Activated CD4-positive, alpha-beta T cell treated with anti-CD3 and anti-CD28 coated beads for 36 hours (primary cell): Measurements from ENCODE around the gene CKMT1B. TPM values are rescaled to one million over a fixed set of nuclear protein-coding genes. Genes with fewer than 3 reads are reported as not detected.
A peak's percentile ranks its signal among the peaks of the same experiment; 100 is the strongest.
"Not testable (repeated sequence)": the region's sequence is repeated elsewhere in the genome, so short reads cannot be mapped to it uniquely, and the experiment has no call there.

Source experiments
- ATAC-seq: fragments of 200-7000 bp; cut with Tn5 transposase; one replicate; pipeline ENCODE4 v1.10.0; 2021; ENCODE audit warnings: mild to moderate bottlenecking, moderate library complexity
- CTCF ChIA-PET: fragments of 350-600 bp; sonication (Branson Sonifier 250); formaldehyde crosslinking; loops from one replicate; lab custom pipeline; 2021; ENCODE audit warnings: antibody characterized with exemption; lab: Charles Lee
- POLR2A ChIA-PET: fragments of 350-600 bp; sonication (Branson Sonifier 250); formaldehyde crosslinking; loops from one replicate; lab custom pipeline; 2021; ENCODE audit warnings: antibody characterized with exemption, inconsistent platforms; lab: Charles Lee
- DNase-seq: peaks from one replicate; pipeline ENCODE4 v3.0.0-alpha.2; 2020
- H3K27ac Mint-ChIP-seq: one replicate; pipeline ENCODE4 v1.8.0; 2021; ENCODE audit warnings: mixed read lengths
- H3K27me3 Mint-ChIP-seq: one replicate; pipeline ENCODE4 v1.8.0; 2021; ENCODE audit warnings: mixed read lengths
- H3K36me3 Mint-ChIP-seq: one replicate; pipeline ENCODE4 v1.8.0; 2021; ENCODE audit warnings: low read depth, mixed read lengths
- H3K4me1 Mint-ChIP-seq: one replicate; pipeline ENCODE4 v1.8.0; 2021; ENCODE audit warnings: mixed read lengths
- H3K4me3 Mint-ChIP-seq: one replicate; pipeline ENCODE4 v1.8.0; 2021; ENCODE audit warnings: mild to moderate bottlenecking, moderate library complexity, mixed read lengths
- H3K9me3 Mint-ChIP-seq: one replicate; pipeline ENCODE4 v1.8.0; 2021; ENCODE audit warnings: low read depth, mixed read lengths
- intact Hi-C, 2 experiments: fragments of 100-400 bp; cut with DNase I in 1 of 2; cut with micrococcal nuclease in 1 of 2; formaldehyde crosslinking; loops; one replicate each; pipeline versions ENCODE4 v1.14.2 to v1.15.1; 2022 to 2024; cut with DNase I, micrococcal nuclease
- total RNA-seq, 2 experiments: library from RNA; stranded (reverse); gene quantifications; one replicate each; pipeline ENCODE4 v1.2.3, GENCODE V29; 2021

Gene CKMT1B
- total RNA-seq, 2 experiments from 2014 or later = 0.25 TPM; not detected in 1

GRCh38 chr15:43589778-43590466 is 3.9 kb upstream of the CKMT1B start, which contains the start of gene PPIP5K1:
Gene PPIP5K1, minus strand, starts transcription at chr15:43590208. Its CDS starts 5,704 bp downstream, at chr15:43584504.
- H3K4me3 Mint-ChIP-seq, H3K36me3 Mint-ChIP-seq, intact Hi-C loops, H3K27ac Mint-ChIP-seq, H3K9me3 Mint-ChIP-seq, H3K4me1 Mint-ChIP-seq, CTCF ChIA-PET, DNase-seq, POLR2A ChIA-PET, H3K27me3 Mint-ChIP-seq: not testable (repeated sequence)
- peak; percentile 96 for ATAC-seq

GRCh38 chr15:43592841-43593240 is 986 bp upstream of the CKMT1B start:
- POLR2A ChIA-PET, H3K36me3 Mint-ChIP-seq, intact Hi-C loops, ATAC-seq, H3K27me3 Mint-ChIP-seq, H3K4me3 Mint-ChIP-seq, H3K4me1 Mint-ChIP-seq, DNase-seq, H3K9me3 Mint-ChIP-seq, H3K27ac Mint-ChIP-seq, CTCF ChIA-PET: not testable (repeated sequence)

GRCh38 chr15:43599131-43599530 is 5.3 kb downstream of the CKMT1B start:
- H3K4me1 Mint-ChIP-seq, DNase-seq, CTCF ChIA-PET, H3K9me3 Mint-ChIP-seq, H3K36me3 Mint-ChIP-seq, H3K4me3 Mint-ChIP-seq, intact Hi-C loops, POLR2A ChIA-PET, ATAC-seq, H3K27ac Mint-ChIP-seq: not testable (repeated sequence)
- H3K27me3 Mint-ChIP-seq = peaks cover 15% of the 10 kb centered on the region

- H3K9me3 Mint-ChIP-seq, H3K4me1 Mint-ChIP-seq, intact Hi-C loops, DNase-seq, POLR2A ChIA-PET, CTCF ChIA-PET, H3K27ac Mint-ChIP-seq, H3K36me3 Mint-ChIP-seq, H3K4me3 Mint-ChIP-seq, ATAC-seq: not testable (repeated sequence)
- H3K27me3 Mint-ChIP-seq = peaks cover 15% of the 10 kb centered on the region
Observed at GRCh38 chr15:43600200-43600599, 6.4 kb downstream of the CKMT1B start.

GRCh38 chr15:43602233-43602632 is 8.4 kb downstream of the CKMT1B start:
- H3K9me3 Mint-ChIP-seq, intact Hi-C loops, DNase-seq, ATAC-seq, CTCF ChIA-PET, POLR2A ChIA-PET, H3K4me1 Mint-ChIP-seq, H3K27ac Mint-ChIP-seq, H3K4me3 Mint-ChIP-seq, H3K36me3 Mint-ChIP-seq: not testable (repeated sequence)
- peaks cover 11% of the 10 kb centered on the region for H3K27me3 Mint-ChIP-seq

GRCh38 chr15:43617750-43618149 is 23.9 kb downstream of the CKMT1B start:
- CTCF ChIA-PET, intact Hi-C loops, H3K36me3 Mint-ChIP-seq, H3K27ac Mint-ChIP-seq, H3K27me3 Mint-ChIP-seq, DNase-seq, POLR2A ChIA-PET, H3K4me3 Mint-ChIP-seq, H3K9me3 Mint-ChIP-seq, ATAC-seq, H3K4me1 Mint-ChIP-seq: not testable (repeated sequence)

GRCh38 chr15:43618700-43619099 is 24.9 kb downstream of the CKMT1B start, which contains the start of gene STRC:
Gene STRC, minus strand, starts transcription at chr15:43618800. Its CDS starts 78 bp downstream, at chr15:43618722.
- POLR2A ChIA-PET, intact Hi-C loops, H3K36me3 Mint-ChIP-seq, H3K27ac Mint-ChIP-seq, CTCF ChIA-PET, ATAC-seq, H3K27me3 Mint-ChIP-seq, H3K4me3 Mint-ChIP-seq, H3K9me3 Mint-ChIP-seq, DNase-seq, H3K4me1 Mint-ChIP-seq: not testable (repeated sequence)

GRCh38 chr15:43622068-43622799 is 28.4 kb downstream of the CKMT1B start:
- H3K27ac Mint-ChIP-seq, H3K4me1 Mint-ChIP-seq, CTCF ChIA-PET, ATAC-seq, intact Hi-C loops, DNase-seq, H3K27me3 Mint-ChIP-seq, POLR2A ChIA-PET, H3K9me3 Mint-ChIP-seq, H3K4me3 Mint-ChIP-seq, H3K36me3 Mint-ChIP-seq: not testable (repeated sequence)

- H3K4me1 Mint-ChIP-seq = no peaks in the 10 kb centered on the region
- H3K27ac Mint-ChIP-seq = no peak overlapping the region
- H3K27me3 Mint-ChIP-seq = peaks cover 2% of the 10 kb centered on the region
- DNase-seq (no peak), ATAC-seq (no peak)
- no peaks in the 10 kb centered on the region for H3K36me3 Mint-ChIP-seq
- H3K4me3 Mint-ChIP-seq = no peak overlapping the region
- no peaks in the 10 kb centered on the region for H3K9me3 Mint-ChIP-seq
- intact Hi-C loops = no loop called here
- POLR2A ChIA-PET = no interaction called here
- CTCF ChIA-PET = interaction anchor here (0.6 to 0.8 kb wide), 2 partner anchors 81 to 411 kb away, joined by 3 read pairs; no protein-coding TSS in a partner anchor
Observed at GRCh38 chr15:43625106-43625505, 31.3 kb downstream of the CKMT1B start.

- intact Hi-C loops = not testable (repeated sequence)
Observed at GRCh38 chr15:43626937-43627336, 33.1 kb downstream of the CKMT1B start.

GRCh38 chr15:43638464-43639204 is 44.8 kb downstream of the CKMT1B start:
- H3K36me3 Mint-ChIP-seq, H3K9me3 Mint-ChIP-seq, ATAC-seq, intact Hi-C loops, H3K27ac Mint-ChIP-seq, POLR2A ChIA-PET, H3K27me3 Mint-ChIP-seq, H3K4me1 Mint-ChIP-seq, H3K4me3 Mint-ChIP-seq, DNase-seq, CTCF ChIA-PET: not testable (repeated sequence)

More at GRCh38 chr15:43626937-43627336, 33.1 kb downstream of the CKMT1B start:
- CTCF ChIA-PET, H3K36me3 Mint-ChIP-seq, H3K4me1 Mint-ChIP-seq, H3K27ac Mint-ChIP-seq, DNase-seq, H3K4me3 Mint-ChIP-seq, H3K27me3 Mint-ChIP-seq, POLR2A ChIA-PET, H3K9me3 Mint-ChIP-seq, ATAC-seq: not testable (repeated sequence)
